ENCODE results near the gene ARL17A.
"Not testable (repeated sequence)": the region's sequence is repeated elsewhere in the genome, so short reads cannot be mapped to it uniquely, and the experiment has no call there.

Gene ARL17A

DNA sequence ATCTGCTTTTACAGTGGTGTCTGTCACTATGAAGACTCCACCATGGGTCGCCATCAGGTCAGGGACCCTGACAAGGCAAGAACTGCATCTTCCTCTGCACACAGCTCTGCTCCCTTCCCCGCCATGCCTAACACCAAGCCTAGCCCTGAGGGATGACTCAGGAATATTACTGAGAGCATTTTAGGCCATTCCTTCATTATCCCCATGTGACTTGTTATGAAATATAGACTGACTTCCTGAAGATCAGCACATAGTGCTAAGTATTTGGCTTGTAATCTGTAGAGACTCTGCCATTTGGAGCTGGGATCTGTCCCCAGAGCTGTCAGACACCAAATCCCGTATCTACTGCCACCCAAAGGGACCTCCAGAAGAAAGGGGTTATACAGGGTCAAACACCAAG lies 19.4 kb downstream of the ARL17A start:
- not testable (repeated sequence) for H3K27ac ChIP-seq; DNase-seq (ENCODE audit: low read depth, low spot score)

DNA sequence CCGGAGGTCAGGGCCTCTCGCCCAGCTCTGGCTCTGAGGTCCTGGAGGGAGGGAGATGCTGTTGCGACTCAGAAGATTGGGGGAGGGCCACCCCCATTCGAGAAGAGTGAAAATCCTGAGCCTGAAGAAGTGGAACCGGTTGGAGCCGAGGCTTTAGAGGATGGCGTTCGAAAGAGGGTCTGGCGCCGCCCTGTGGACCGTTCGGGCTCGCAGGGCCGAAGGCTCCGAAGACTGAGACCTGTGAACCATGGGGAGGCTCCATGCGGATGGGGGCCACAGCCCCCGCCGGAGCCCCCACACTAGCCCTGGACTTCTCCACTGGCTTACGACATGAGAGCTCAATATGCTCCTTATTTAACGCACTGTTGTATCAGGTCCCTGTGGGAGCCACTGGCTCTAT lies 20.3 kb downstream of the ARL17A start:
- H3K27ac ChIP-seq; DNase-seq (ENCODE audit: low read depth, low spot score): not testable (repeated sequence)

DNA sequence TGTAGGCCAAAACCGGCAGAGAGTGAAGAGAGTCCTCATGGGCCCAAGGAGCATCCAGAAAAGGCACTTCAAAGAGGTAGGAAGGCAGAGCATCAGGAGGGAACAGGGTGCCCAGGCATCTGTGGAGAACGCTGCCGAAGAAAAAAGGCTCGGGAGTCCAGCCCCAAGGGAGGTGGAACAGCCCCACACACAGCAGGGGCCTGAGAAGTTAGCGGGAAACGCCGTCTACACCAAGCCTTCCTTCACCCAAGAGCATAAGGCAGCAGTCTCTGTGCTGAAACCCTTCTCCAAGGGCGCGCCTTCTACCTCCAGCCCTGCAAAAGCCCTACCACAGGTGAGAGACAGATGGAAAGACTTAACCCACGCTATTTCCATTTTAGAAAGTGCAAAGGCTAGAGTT lies 30.9 kb downstream of the ARL17A start:
- H3K27ac ChIP-seq; DNase-seq (ENCODE audit: low read depth, low spot score): not testable (repeated sequence)

DNA sequence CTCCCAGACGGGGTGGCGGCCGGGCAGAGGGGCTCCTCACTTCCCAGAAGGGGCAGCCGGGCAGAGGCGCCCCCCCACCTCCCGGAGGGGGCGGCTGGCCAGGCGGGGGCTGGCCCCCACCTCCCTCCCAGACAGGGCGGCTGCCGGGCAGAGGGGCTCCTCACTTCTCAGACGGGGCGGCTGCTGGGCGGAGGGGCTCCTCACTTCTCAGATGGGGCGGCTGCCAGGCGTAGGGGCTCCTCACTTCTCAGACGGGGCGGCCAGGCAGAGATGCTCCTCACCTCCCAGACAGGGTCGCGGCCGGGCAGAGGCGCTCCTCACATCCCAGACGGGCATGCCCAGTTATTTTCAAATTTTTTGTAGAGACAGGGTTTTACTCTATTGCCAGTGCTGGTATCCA lies 44.8 kb downstream of the ARL17A start:
- H3K27ac ChIP-seq; DNase-seq (ENCODE audit: low read depth, low spot score): not testable (repeated sequence)

- H3K27ac ChIP-seq; DNase-seq (ENCODE audit: low read depth, low spot score): not testable (repeated sequence)
These were observed 67.3 kb downstream of the ARL17A start, which contains the start of gene LRRC37A2 for GRCh38 chr17:46512168-46512567. Gene LRRC37A2, plus strand, starts transcription at chr17:46512468. Its CDS starts 245 bp downstream, at chr17:46512713.

- H3K27ac ChIP-seq; DNase-seq (ENCODE audit: low read depth, low spot score): not testable (repeated sequence)
These were observed 73.6 kb downstream of the ARL17A start for GRCh38 chr17:46505896-46506295.

- not testable (repeated sequence) for H3K27ac ChIP-seq; DNase-seq (ENCODE audit: low read depth, low spot score)
These were observed 79.9 kb downstream of the ARL17A start for GRCh38 chr17:46499437-46500139.

GRCh38 chr17:46492021-46492420 lies 87.5 kb downstream of the ARL17A start:
- H3K27ac ChIP-seq; DNase-seq (ENCODE audit: low read depth, low spot score): not testable (repeated sequence)

DNA sequence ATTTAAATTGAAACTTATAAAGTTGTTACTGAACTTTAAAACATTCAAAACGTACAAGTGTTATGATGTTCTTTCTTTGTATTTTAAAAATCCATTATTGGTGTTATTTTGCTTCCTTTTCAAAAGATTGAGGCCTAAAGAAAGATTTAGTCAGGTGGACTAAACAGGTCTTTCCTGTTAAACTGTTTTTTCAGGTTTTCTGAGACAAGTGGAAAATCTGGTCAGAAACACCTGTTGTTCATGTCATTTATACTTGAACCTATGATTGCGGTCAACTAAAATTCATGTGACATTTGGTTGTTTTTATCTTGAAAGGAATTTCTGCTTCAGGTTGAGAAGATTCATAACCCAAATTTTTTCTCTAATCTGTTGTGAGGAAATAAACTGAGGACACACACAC lies 98.2 kb downstream of the ARL17A start:
- not testable (repeated sequence) for DNase-seq (ENCODE audit: low read depth, low spot score); H3K27ac ChIP-seq

DNA sequence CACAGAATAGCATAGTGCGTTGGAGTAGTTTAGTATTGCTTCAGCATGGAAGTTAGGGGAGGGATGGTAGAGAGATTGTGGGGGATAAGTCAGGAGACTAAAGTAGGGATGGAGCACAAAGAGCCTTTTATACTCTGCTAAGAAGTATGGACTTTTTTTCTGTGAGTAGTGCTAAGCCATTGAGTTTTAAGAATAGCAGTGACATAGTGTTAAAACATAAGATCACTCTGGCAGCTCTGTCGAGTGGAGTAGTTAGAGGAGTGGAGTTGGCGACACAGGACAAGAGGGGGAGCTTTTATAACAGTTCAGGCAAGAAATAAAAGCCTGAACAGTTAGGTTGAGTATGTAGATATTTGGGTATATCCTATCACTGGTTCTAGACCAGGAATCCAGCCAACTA lies 100.7 kb downstream of the ARL17A start:
- H3K27ac ChIP-seq; DNase-seq (ENCODE audit: low read depth, low spot score): not testable (repeated sequence)

- DNase-seq (ENCODE audit: low read depth, low spot score); H3K27ac ChIP-seq: not testable (repeated sequence)
These were observed 103.9 kb downstream of the ARL17A start for GRCh38 chr17:46475583-46475982.

DNA sequence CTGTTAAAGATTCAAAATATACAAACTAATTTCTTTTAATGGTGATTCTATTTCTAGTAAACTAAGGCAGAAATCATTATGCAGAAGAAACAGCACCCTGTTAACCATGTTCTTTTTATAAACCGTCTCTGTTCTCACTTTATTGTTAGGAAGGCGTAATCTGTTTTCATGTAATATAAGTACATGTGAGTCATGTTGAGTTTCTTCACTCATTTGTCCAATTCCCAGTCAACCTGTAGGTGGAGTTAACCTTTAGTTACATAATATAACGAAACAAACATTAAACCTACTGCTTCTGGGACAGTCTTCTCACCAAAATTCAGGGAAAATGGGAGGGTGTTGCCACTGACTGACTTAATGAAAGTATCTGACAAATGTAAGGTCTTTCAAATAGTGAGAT lies 105.0 kb downstream of the ARL17A start:
- DNase-seq (ENCODE audit: low read depth, low spot score); H3K27ac ChIP-seq: not testable (repeated sequence)

- H3K27ac ChIP-seq; DNase-seq (ENCODE audit: low read depth, low spot score): not testable (repeated sequence)
These were observed 111.9 kb downstream of the ARL17A start for GRCh38 chr17:46467618-46468017.

All from epithelial cell of prostate (primary cell).